Karpas-422 (cell line): ENCODE data around the gene NFASC. TPM values are rescaled to one million over a fixed set of nuclear protein-coding genes. Genes with fewer than 3 reads are reported as not detected.
A peak's percentile ranks its signal among the peaks of the same experiment; 100 is the strongest.

Experiments
- DNase-seq: peaks from one replicate; pipeline ENCODE4 v3.0.0-alpha.2; 2015
- H2AFZ ChIP-seq: fragments of 200-600 bp; sonication (generic); 2 replicates; pipeline ENCODE4 v1.6.1; 2014; ENCODE audit warnings: antibody characterized with exemption, low read length, mixed read lengths
- H3K27ac ChIP-seq: fragments of 200-600 bp; sonication (generic); 2 replicates; pipeline ENCODE4 v1.5.1; 2014; ENCODE audit warnings: mild to moderate bottlenecking, low read length, moderate library complexity
- H3K27me3 ChIP-seq: fragments of 200-600 bp; sonication (generic); 2 replicates; pipeline ENCODE4 v1.6.1; 2014; ENCODE audit warnings: low read length, mixed read lengths
- H3K36me3 ChIP-seq: fragments of 200-600 bp; sonication (generic); 2 replicates; pipeline ENCODE4 v1.6.1; 2014; ENCODE audit warnings: low read length, mixed read lengths; ENCODE audit not compliant: insufficient read depth
- H3K4me1 ChIP-seq: fragments of 200-600 bp; sonication (generic); 2 replicates; pipeline ENCODE4 v1.6.1; 2014; ENCODE audit warnings: mild to moderate bottlenecking, low read length, mixed read lengths
- H3K4me2 ChIP-seq: fragments of 200-600 bp; sonication (generic); 2 replicates; pipeline ENCODE4 v1.6.1; 2014; ENCODE audit warnings: low read length, low read depth, mild to moderate bottlenecking; ENCODE audit not compliant: poor library complexity, severe bottlenecking
- H3K4me3 ChIP-seq: fragments of 200-600 bp; sonication (generic); 2 replicates; pipeline ENCODE4 v1.5.1; 2014; ENCODE audit warnings: mild to moderate bottlenecking, antibody characterized with exemption, low read length, mixed read lengths
- H3K79me2 ChIP-seq: fragments of 200-600 bp; sonication (generic); 2 replicates; pipeline ENCODE4 v1.6.1; 2014; ENCODE audit warnings: mild to moderate bottlenecking, low read length, mixed read lengths
- H3K9ac ChIP-seq: fragments of 200-600 bp; sonication (generic); 2 replicates; pipeline ENCODE4 v1.6.0; 2014; ENCODE audit warnings: low read length
- H3K9me2 ChIP-seq: fragments of 200-600 bp; sonication (generic), shearing (Covaris generic); replicated peaks from 2 replicates; pipeline ENCODE4 v1.6.0; 2014; ENCODE audit warnings: mild to moderate bottlenecking, low read length, moderate library complexity; ENCODE audit not compliant: insufficient read depth
- H3K9me3 ChIP-seq: fragments of 300-700, 200-600 bp; sonication (generic); 2 replicates; pipeline ENCODE4 v1.6.1; 2014; ENCODE audit warnings: low read length, mixed read lengths
- H4K20me1 ChIP-seq: fragments of 200-600 bp; sonication (generic); 2 replicates; pipeline ENCODE4 v1.6.1; 2014; ENCODE audit warnings: mild to moderate bottlenecking, antibody characterized with exemption, low read length, low read depth; ENCODE audit not compliant: insufficient read depth
- total RNA-seq: library from RNA; depleted of rRNA; stranded (reverse); fragments of >200 nt; shearing (Covaris generic); gene quantifications from 2 replicates; pipeline ENCODE4 v1.2.3, GENCODE V29; 2014; ENCODE audit warnings: low replicate concordance

The NFASC gene
- total RNA-seq, 1 experiment from 2014 or later, result 0.75 TPM

DNA sequence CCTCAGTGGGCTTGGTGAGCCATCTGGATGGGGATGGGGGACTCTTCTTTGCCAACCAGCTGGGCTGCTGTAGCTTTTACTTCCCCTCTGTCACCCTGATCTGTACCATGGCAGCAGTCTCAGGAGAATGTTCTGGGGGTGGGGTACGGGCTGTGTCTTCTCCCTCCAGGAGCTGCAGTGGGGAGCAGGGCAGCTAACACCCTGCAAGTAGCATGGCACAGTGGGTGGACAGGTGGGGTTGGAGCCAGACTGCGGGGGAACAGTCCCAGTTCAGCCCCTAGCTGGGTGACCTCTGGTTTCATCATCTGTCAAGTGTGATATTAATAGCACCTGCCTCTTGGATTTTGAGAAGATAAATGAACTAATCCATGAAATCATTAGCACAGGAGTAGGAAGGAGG, 3.1 kb downstream of the NFASC start:
- Histone ChIP-seq H3K79me2 (no peaks in the 10 kb centered on the region), H3K9me3 (no peaks in the 10 kb centered on the region), H3K4me3 (no peak overlapping the region), H2AFZ (no peak overlapping the region), H3K4me2 (no peak overlapping the region), H3K9me2 (no peaks in the 10 kb centered on the region), H3K36me3 (no peaks in the 10 kb centered on the region), H3K4me1 (no peaks in the 10 kb centered on the region; the same call in 1 of the 2 replicates), H3K9ac (no peak overlapping the region), H4K20me1 (no peaks in the 10 kb centered on the region), H3K27me3 (no peaks in the 10 kb centered on the region), H3K27ac (no peak overlapping the region)
- DNase-seq, result no peak

DNA sequence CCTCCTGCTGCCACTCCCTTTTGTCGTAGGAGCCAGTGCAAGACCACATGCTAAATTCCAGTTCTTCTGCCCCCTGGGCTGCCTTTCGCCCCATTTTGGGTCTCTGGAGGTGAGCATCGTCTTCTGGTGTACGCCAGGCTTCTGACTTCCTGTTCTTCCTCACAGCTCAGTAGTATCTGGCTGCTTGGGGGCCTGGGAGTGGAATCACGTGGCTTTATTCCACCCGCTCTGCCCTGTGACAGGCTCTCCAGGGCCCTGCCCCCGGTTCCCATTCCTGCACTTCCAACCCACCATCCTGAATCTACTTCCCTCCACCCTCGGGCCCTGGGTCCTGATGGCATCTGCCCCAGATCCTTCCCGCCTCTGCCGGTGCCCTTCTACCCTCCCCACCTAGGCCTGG, 3.6 kb downstream of the NFASC start:
- no peak overlapping the region for H3K9ac ChIP-seq
- H3K4me3 ChIP-seq, result no peak overlapping the region
- H3K9me3 ChIP-seq, result no peaks in the 10 kb centered on the region
- H2AFZ ChIP-seq, result no peak overlapping the region
- H3K27me3 ChIP-seq, result no peaks in the 10 kb centered on the region
- H3K36me3 ChIP-seq, result no peaks in the 10 kb centered on the region
- H4K20me1 ChIP-seq, result no peaks in the 10 kb centered on the region
- peaks cover 4% of the 10 kb centered on the region for H3K4me1 ChIP-seq
- H3K79me2 ChIP-seq, result no peaks in the 10 kb centered on the region
- H3K9me2 ChIP-seq, result no peaks in the 10 kb centered on the region
- no peak for DNase-seq
- H3K4me2 ChIP-seq, result no peak overlapping the region
- H3K27ac ChIP-seq, result no peak overlapping the region

DNA sequence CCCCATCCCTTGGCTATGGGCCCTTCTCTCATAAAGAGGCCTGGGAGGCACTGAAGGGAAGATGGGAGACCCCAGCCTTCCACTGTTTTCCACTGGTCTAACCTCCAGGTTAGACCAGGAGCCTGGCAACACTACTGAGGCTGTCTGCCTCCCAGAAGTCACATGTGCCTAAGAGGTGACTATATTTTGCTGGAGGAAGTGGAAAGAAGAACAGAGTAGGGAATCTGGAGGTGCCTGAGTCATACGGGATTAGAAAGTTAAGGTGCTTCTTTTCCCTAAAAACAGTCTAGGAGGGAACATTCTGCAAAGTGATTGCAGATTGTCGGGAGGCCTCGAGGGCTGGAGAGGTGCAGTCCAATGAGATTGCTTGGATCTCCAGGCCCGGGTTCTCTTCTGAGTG, 4.6 kb downstream of the NFASC start:
- no peak for DNase-seq
- H3K27ac ChIP-seq, result no peak overlapping the region
- no peak overlapping the region for H3K4me3 ChIP-seq
- H3K27me3 ChIP-seq, result no peaks in the 10 kb centered on the region
- H3K4me1 ChIP-seq, result peaks cover 7% of the 10 kb centered on the region
- H3K9me2 ChIP-seq, result no peaks in the 10 kb centered on the region
- H3K36me3 ChIP-seq, result no peaks in the 10 kb centered on the region
- no peaks in the 10 kb centered on the region for H3K9me3 ChIP-seq
- no peaks in the 10 kb centered on the region for H4K20me1 ChIP-seq
- no peak overlapping the region for H3K9ac ChIP-seq
- H2AFZ ChIP-seq, result no peak overlapping the region
- no peaks in the 10 kb centered on the region for H3K79me2 ChIP-seq
- no peak overlapping the region for H3K4me2 ChIP-seq

DNA sequence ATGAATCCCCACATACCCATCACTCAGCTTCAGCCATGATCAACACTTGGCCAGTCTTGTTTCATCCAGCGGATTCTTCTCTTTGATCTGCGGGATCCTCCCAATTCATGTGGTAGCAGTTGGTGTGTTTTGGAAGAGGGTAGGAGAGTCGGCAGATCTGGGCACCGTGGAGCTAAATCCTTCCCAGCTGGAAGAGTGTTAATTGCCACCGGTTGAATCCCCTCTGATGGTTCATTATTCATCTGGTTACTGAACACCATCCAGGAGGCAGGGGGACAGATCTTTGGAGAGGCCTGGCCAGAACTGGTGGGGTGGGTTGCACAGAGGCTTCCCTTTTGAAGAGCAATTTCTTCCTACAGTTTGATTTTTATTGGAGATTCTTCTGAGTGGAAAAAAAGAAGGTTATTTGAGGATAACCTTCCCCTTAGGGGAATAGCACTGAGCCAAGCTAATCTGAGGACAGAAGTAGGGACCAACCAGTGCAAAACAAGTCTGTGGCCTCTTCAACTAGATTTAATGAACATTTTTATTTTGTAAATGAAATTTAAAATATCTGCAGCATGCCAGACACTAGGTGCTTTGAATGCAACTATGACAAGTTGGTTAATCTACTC, 8.1 kb downstream of the NFASC start:
- Histone ChIP-seq H3K4me2 (no peak overlapping the region), H2AFZ (no peak overlapping the region), H3K27ac (no peak overlapping the region), H4K20me1 (no peaks in the 10 kb centered on the region), H3K9me3 (no peaks in the 10 kb centered on the region), H3K27me3 (no peaks in the 10 kb centered on the region), H3K36me3 (no peaks in the 10 kb centered on the region), H3K4me3 (no peak overlapping the region), H3K4me1 (peaks cover 16% of the 10 kb centered on the region), H3K9me2 (no peaks in the 10 kb centered on the region), H3K9ac (no peak overlapping the region), H3K79me2 (no peaks in the 10 kb centered on the region)
- DNase-seq, result no peak

DNA sequence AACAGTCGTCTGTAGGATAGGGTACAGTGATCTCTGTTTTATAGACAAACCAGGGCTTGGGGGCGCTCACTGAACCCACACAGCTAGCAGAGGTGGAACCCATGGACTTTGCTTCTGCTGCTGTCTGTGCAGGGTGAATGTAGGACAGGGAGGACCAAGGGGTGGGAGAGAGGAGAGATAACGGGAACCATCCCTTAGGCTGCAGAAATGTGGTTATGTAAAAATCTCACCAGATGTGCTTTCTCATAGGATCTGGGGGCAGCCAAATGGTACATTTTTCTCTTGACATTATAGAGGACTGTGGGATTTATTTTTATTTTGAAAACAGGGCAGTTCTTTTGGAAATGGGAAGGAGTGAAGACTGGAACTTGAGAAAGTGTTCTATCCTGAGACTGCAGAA, 8.7 kb downstream of the NFASC start:
- Histone ChIP-seq H3K9ac (no peak overlapping the region), H3K36me3 (no peaks in the 10 kb centered on the region), H3K79me2 (no peaks in the 10 kb centered on the region), H3K27me3 (no peaks in the 10 kb centered on the region), H3K9me3 (no peaks in the 10 kb centered on the region), H3K4me1 (peaks cover 16% of the 10 kb centered on the region), H3K4me3 (no peak overlapping the region), H2AFZ (no peak overlapping the region), H3K9me2 (no peaks in the 10 kb centered on the region), H3K4me2 (no peak overlapping the region), H3K27ac (no peak overlapping the region), H4K20me1 (no peaks in the 10 kb centered on the region)
- DNase-seq, result no peak

- Histone ChIP-seq H2AFZ (no peak overlapping the region), H3K9me3 (no peaks in the 10 kb centered on the region), H4K20me1 (no peaks in the 10 kb centered on the region), H3K36me3 (no peaks in the 10 kb centered on the region), H3K9ac (no peak overlapping the region), H3K4me2 (no peak overlapping the region), H3K4me1 (peaks cover 16% of the 10 kb centered on the region), H3K27ac (no peak overlapping the region), H3K4me3 (no peak overlapping the region), H3K27me3 (no peaks in the 10 kb centered on the region), H3K9me2 (no peaks in the 10 kb centered on the region), H3K79me2 (no peaks in the 10 kb centered on the region)
- peak; percentile 52 for DNase-seq
These were observed 10.2 kb downstream of the NFASC start for GRCh38 chr1:204880906-204881305.

DNA sequence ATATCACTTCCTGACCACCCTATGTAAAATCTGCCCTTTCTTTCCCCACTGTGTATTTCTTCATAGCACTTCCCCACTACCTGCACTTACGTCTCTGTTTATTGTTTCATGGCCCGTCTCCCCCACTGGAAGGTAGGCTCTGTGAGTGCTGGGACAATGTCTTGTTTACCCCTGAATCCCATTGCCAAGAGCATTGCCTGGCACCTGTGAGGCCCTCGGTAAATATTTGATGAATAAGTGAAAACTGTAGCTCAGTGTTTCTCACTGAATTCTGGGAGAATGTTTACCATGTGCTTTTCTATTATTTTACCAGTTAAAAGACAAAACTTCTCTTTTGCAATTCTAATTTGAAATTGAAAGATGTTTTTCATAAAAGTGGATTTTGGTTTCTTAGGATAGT, 11.8 kb downstream of the NFASC start:
- no peaks in the 10 kb centered on the region for H3K36me3 ChIP-seq
- H3K4me3 ChIP-seq, result no peak overlapping the region
- no peak overlapping the region for H3K4me2 ChIP-seq
- H3K4me1 ChIP-seq, result peaks cover 16% of the 10 kb centered on the region
- H3K9ac ChIP-seq, result no peak overlapping the region
- H3K9me3 ChIP-seq, result no peaks in the 10 kb centered on the region
- DNase-seq, result no peak
- H4K20me1 ChIP-seq, result no peaks in the 10 kb centered on the region
- no peaks in the 10 kb centered on the region for H3K9me2 ChIP-seq
- H3K27me3 ChIP-seq, result no peaks in the 10 kb centered on the region
- no peak overlapping the region for H3K27ac ChIP-seq
- H3K79me2 ChIP-seq, result no peaks in the 10 kb centered on the region
- no peak overlapping the region for H2AFZ ChIP-seq

- peaks cover 21% of the 10 kb centered on the region for H3K4me1 ChIP-seq
- H3K27me3 ChIP-seq, result no peaks in the 10 kb centered on the region
- H3K9me2 ChIP-seq, result no peaks in the 10 kb centered on the region
- no peak for DNase-seq
- H3K4me3 ChIP-seq, result no peak overlapping the region
- H3K36me3 ChIP-seq, result no peaks in the 10 kb centered on the region
- no peaks in the 10 kb centered on the region for H3K9me3 ChIP-seq
- H3K27ac ChIP-seq, result no peak overlapping the region
- no peaks in the 10 kb centered on the region for H4K20me1 ChIP-seq
- H3K9ac ChIP-seq, result no peak overlapping the region
- H2AFZ ChIP-seq, result no peak overlapping the region
- no peaks in the 10 kb centered on the region for H3K79me2 ChIP-seq
- H3K4me2 ChIP-seq, result no peak overlapping the region
These were observed 12.7 kb downstream of the NFASC start for GRCh38 chr1:204883405-204883804.

DNA sequence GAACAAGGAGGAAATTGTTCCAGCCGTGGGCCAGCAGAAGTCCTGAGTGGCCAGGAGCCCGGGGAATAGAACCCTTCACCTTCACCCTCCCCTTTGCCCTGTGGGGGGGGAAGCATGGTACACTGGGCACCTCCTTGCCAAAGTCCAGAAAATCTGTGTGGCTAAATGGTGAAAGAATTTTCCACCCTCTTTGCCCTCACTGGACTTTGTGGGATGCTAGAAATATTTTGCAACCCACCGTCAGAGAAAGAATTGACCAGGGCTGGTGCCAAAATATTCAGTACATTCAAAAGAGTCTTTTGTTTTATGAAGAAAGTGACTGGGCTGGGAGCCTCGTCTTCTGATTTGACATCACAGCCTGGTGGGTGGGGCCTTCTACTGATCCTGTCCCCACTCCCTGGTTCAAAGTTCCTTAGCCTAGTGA, 14.6 kb downstream of the NFASC start:
- Histone ChIP-seq H4K20me1 (no peaks in the 10 kb centered on the region), H3K4me3 (no peak overlapping the region), H3K9me3 (no peaks in the 10 kb centered on the region), H3K4me1 (peaks cover 22% of the 10 kb centered on the region), H3K79me2 (no peaks in the 10 kb centered on the region), H3K36me3 (no peaks in the 10 kb centered on the region), H3K4me2 (no peak overlapping the region), H3K27me3 (no peaks in the 10 kb centered on the region), H2AFZ (no peak overlapping the region), H3K9me2 (no peaks in the 10 kb centered on the region), H3K27ac (no peak overlapping the region), H3K9ac (no peak overlapping the region)
- DNase-seq, result no peak
